Stimulated activated CD4-positive, alpha-beta T cell treated with anti-CD3 and anti-CD28 coated beads, Interleukin-12 subunit alpha, Interleukin-12 subunit beta, amount 100 ng/mL, for 48 hours (primary cell): ENCODE data around the gene SMG7.
A peak's percentile ranks its signal among the peaks of the same experiment; 100 is the strongest.

Experiments
- DNase-seq, 3 donors: peaks; one replicate each; pipeline ENCODE4 v3.0.0-alpha.2; 2020; ENCODE audit warnings: low read depth in 2 of 3, low spot score in 1 of 3

The SMG7 gene

GRCh38 chr1:183466781-183467180 lies 5.5 kb upstream of the SMG7 start:
- DNase-seq: no peak

- DNase-seq: no peak
Observed at GRCh38 chr1:183467687-183468086, 4.6 kb upstream of the SMG7 start.

- peak; percentile 79 to 87 (median 81) for DNase-seq
Observed at GRCh38 chr1:183470147-183470960, 1.9 kb upstream of the SMG7 start.

- peak; percentile 44 to 71 (median 66) for DNase-seq
Observed at GRCh38 chr1:183470961-183471742, 1.1 kb upstream of the SMG7 start.

GRCh38 chr1:183471743-183472487 lies 384 bp upstream of the SMG7 start:
- DNase-seq: peak; percentile 94 to 98 (median 96)

- no peak for DNase-seq
Observed at GRCh38 chr1:183473217-183473536, 878 bp downstream of the SMG7 start.

- no peak for DNase-seq
Observed at GRCh38 chr1:183476081-183476480, 3.8 kb downstream of the SMG7 start.

GRCh38 chr1:183477986-183478781 lies 5.9 kb downstream of the SMG7 start:
- DNase-seq: no peak

GRCh38 chr1:183480971-183481441 lies 8.7 kb downstream of the SMG7 start:
- DNase-seq: no peak

GRCh38 chr1:183483224-183483623 lies 10.9 kb downstream of the SMG7 start:
- no peak for DNase-seq

GRCh38 chr1:183484254-183484653 lies 12.0 kb downstream of the SMG7 start:
- no peak for DNase-seq

- DNase-seq: no peak
Observed at GRCh38 chr1:183484851-183485250, 12.6 kb downstream of the SMG7 start.

GRCh38 chr1:183487674-183488442 lies 15.6 kb downstream of the SMG7 start:
- DNase-seq: no peak

GRCh38 chr1:183490932-183491331 lies 18.6 kb downstream of the SMG7 start:
- DNase-seq: no peak

- no peak for DNase-seq
Observed at GRCh38 chr1:183493540-183494245, 21.4 kb downstream of the SMG7 start.

GRCh38 chr1:183495420-183495819 lies 23.1 kb downstream of the SMG7 start:
- no peak for DNase-seq

GRCh38 chr1:183497218-183497617 lies 24.9 kb downstream of the SMG7 start:
- DNase-seq: no peak

- DNase-seq: no peak
Observed at GRCh38 chr1:183498342-183498991, 26.2 kb downstream of the SMG7 start.
